ENCODE data around the gene ACADL. TPM values are rescaled to one million over a fixed set of nuclear protein-coding genes. Genes with fewer than 3 reads are reported as not detected.

The ACADL gene
- total RNA-seq, 5 donors from 2014 or later (not counting 1 experiment from before 2014, with no cell fraction given), result not detected

DNA sequence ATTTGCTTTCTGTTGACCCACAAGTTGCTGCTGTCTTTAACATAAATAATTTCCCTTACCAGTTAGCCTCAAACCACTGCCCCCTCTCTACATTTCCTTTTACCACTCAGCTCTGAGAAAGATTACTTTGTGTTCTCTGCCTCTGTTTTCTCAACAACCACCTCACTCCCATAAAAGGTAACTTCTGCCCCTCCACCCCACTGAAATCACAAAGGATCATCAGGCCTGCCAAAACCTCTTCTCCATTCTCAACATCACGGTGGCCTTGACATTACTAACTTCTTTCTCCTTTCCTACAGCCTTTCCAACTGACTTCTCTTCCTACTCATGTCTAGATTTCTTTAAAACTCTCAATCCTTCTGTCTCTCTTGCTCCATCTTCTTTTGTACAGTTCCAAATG, 10.1 kb downstream of the ACADL start:
- no peaks in the 10 kb centered on the region for H3K9me3 Mint-ChIP-seq
- CTCF ChIA-PET, result interaction anchor here in 1 of 2 donors (1.7 kb wide), 1 partner anchor 19 kb away, joined by 6 read pairs; no protein-coding TSS in a partner anchor
- WGBS (ENCODE audit: insufficient coverage), result 6% methylated on average over 1 of the region's 1 CpG

DNA sequence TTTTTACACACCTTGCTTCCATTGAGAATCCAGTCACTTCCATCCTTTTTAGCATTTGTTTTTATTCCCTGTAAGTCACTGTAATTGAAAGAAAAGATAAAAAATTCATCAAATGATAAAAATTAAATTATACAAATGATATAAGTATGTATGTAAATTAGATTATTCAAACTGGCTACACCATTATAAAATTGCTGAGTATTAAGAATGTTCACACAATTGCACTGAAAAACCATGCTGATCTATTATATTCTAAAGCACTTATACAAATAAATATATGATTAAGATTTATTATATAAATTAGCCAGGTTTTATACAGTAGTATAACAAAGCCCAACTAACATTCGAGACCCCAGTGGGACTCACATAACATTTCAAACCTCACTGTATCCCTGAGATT, 15.1 kb downstream of the ACADL start:
- Mint-ChIP-seq H3K27ac (no peak overlapping the region), H3K4me3 (no peak overlapping the region), H3K4me1 (no peaks in the 10 kb centered on the region), H3K9me3 (no peaks in the 10 kb centered on the region), H3K36me3 (no peaks in the 10 kb centered on the region), H3K27me3 (peaks cover 3 to 7% of the 10 kb centered on the region in 2 donors)
- Histone ChIP-seq H3K27ac (ENCODE audit: low read length) (no peak overlapping the region), H3K9me3 (no peaks in the 10 kb centered on the region), H3K36me3 (ENCODE audit: control insufficient read depth in 2 of 2, extremely low read depth in 1 of 2, insufficient read depth in 1 of 2, low read length in 1 of 2) (no peaks in the 10 kb centered on the region), H3K4me3 (ENCODE audit: control insufficient read depth in 1 of 2, extremely low read depth in 1 of 2, low read length in 1 of 2) (no peak overlapping the region), H3K27me3 (replicated peaks in 1 of 2; ENCODE audit: control insufficient read depth in 2 of 2, extremely low read depth in 1 of 2, insufficient read depth in 2 of 2, low read length in 1 of 2) (no peaks in the 10 kb centered on the region), H3K4me1 (ENCODE audit: control insufficient read depth in 1 of 2, extremely low read depth in 1 of 2, insufficient read depth in 2 of 2, low read length in 2 of 2) (no peaks in the 10 kb centered on the region)
- no CpG with 5 or more reads among the region's 1 CpG for WGBS (ENCODE audit: insufficient coverage)
- CTCF ChIA-PET, result no interaction called here
- DNase-seq (no peak), ATAC-seq (replicated peaks in 1 of 4) (no peak)
- POLR2A ChIA-PET, result no interaction called here

More for the DNA sequence above, 10.1 kb downstream of the ACADL start:
- Mint-ChIP-seq H3K4me3 (no peak overlapping the region), H3K4me1 (no peaks in the 10 kb centered on the region), H3K36me3 (no peaks in the 10 kb centered on the region), H3K27ac (no peak overlapping the region), H3K27me3 (peaks cover 6 to 8% of the 10 kb centered on the region in 2 donors)
- Histone ChIP-seq H3K27me3 (replicated peaks in 1 of 2; ENCODE audit: control insufficient read depth in 2 of 2, extremely low read depth in 1 of 2, insufficient read depth in 2 of 2, low read length in 1 of 2) (peaks cover 0 to 4% of the 10 kb centered on the region in 2 experiments), H3K27ac (ENCODE audit: low read length) (no peak overlapping the region), H3K4me1 (ENCODE audit: control insufficient read depth in 1 of 2, extremely low read depth in 1 of 2, insufficient read depth in 2 of 2, low read length in 2 of 2) (no peaks in the 10 kb centered on the region), H3K36me3 (ENCODE audit: control insufficient read depth in 2 of 2, extremely low read depth in 1 of 2, insufficient read depth in 1 of 2, low read length in 1 of 2) (no peaks in the 10 kb centered on the region), H3K9me3 (no peaks in the 10 kb centered on the region), H3K4me3 (ENCODE audit: control insufficient read depth in 1 of 2, extremely low read depth in 1 of 2, low read length in 1 of 2) (no peak overlapping the region)
- ATAC-seq (replicated peaks in 1 of 4) (no peak), DNase-seq (no peak)
- POLR2A ChIA-PET, result no interaction called here

DNA sequence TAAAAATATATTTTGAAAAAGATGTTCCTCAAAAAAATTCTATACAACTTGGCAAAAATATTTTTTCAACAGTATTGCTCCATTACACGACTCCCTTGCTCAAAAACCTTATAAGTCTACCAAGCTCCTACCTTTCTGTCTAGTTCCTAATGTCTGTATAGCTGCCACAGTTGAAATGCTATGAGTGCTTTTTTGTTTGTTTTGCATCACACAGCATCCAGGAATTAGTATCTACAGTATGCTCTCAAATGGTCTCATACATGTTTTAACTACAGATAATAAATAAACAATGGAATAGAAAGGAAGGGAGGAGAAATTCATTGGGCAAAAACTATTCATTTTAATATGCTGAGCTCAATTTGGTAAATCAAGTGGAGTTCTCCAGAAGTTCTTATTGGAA, 17.3 kb downstream of the ACADL start:
- no peaks in the 10 kb centered on the region for H3K9me3 ChIP-seq
- H3K27ac ChIP-seq (ENCODE audit: low read length), result no peak overlapping the region
- Mint-ChIP-seq H3K9me3 (no peaks in the 10 kb centered on the region), H3K4me3 (no peak overlapping the region), H3K36me3 (no peaks in the 10 kb centered on the region), H3K4me1 (no peaks in the 10 kb centered on the region), H3K27me3 (peaks cover 5 to 9% of the 10 kb centered on the region in 2 donors), H3K27ac (no peak overlapping the region)
- no peak for ATAC-seq (replicated peaks in 1 of 4)
- CTCF ChIA-PET, result interaction anchor here (0.9 to 1.3 kb wide), 2 partner anchors 9 kb away, joined by 4 read pairs; no protein-coding TSS in a partner anchor
- H3K36me3 ChIP-seq (ENCODE audit: control insufficient read depth in 2 of 2, extremely low read depth in 1 of 2, insufficient read depth in 1 of 2, low read length in 1 of 2), result no peaks in the 10 kb centered on the region
- H3K4me1 ChIP-seq (ENCODE audit: control insufficient read depth in 1 of 2, extremely low read depth in 1 of 2, insufficient read depth in 2 of 2, low read length in 2 of 2), result no peaks in the 10 kb centered on the region
- H3K4me3 ChIP-seq (ENCODE audit: control insufficient read depth in 1 of 2, extremely low read depth in 1 of 2, low read length in 1 of 2), result no peak overlapping the region
- POLR2A ChIA-PET, result no interaction called here
- DNase-seq, result no peak
- WGBS (ENCODE audit: insufficient coverage), result no CpG with 5 or more reads among the region's 1 CpG
- H3K27me3 ChIP-seq (replicated peaks in 1 of 2; ENCODE audit: control insufficient read depth in 2 of 2, extremely low read depth in 1 of 2, insufficient read depth in 2 of 2, low read length in 1 of 2), result no peaks in the 10 kb centered on the region

DNA sequence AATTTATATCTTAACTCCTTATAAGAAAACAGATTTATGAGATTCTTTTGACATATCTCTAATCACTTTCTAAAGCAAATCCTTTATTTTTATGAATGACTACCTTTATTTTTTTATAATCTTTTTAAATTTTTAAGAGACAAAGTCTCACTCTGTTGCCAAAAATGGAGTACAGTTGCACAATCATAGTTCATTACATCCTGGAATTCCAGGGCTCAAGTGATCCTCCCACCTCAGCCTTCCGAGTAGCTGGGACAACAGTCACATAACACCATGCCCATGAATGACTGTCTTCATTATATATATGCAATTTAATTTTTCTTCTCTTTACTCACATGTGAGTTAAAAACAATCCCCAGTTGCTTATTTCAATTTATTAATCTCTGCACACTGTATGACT, 21.7 kb downstream of the ACADL start:
- no peaks in the 10 kb centered on the region for H3K9me3 ChIP-seq

DNA sequence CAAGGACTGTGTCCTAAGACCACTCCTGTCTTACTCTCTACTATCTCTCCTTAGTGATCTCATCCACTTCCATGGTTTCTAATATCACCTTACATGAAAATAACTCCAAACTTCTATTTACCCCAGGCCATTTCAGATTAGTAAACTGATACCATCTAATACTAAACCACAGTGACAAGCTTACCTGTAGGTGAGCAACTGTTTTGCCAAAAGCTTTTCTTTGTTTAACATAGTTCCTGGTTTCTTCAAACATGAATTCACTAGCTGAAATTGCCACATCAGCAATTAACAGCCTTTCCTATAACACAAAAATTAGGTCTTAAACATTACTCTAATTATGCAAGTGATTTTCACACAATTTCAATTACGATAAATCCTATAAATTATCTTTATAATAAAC, 22.1 kb downstream of the ACADL start:
- ATAC-seq (replicated peaks in 1 of 4) (no peak), DNase-seq (no peak)
- H3K4me1 ChIP-seq (ENCODE audit: control insufficient read depth in 1 of 2, extremely low read depth in 1 of 2, insufficient read depth in 2 of 2, low read length in 2 of 2), result no peaks in the 10 kb centered on the region
- ChIA-PET CTCF (no interaction called here), POLR2A (no interaction called here)
- H3K27ac Mint-ChIP-seq, result no peak overlapping the region
- peaks cover 0 to 3% of the 10 kb centered on the region in 2 experiments for H3K27me3 ChIP-seq (replicated peaks in 1 of 2; ENCODE audit: control insufficient read depth in 2 of 2, extremely low read depth in 1 of 2, insufficient read depth in 2 of 2, low read length in 1 of 2)
- H3K9me3 Mint-ChIP-seq, result no peaks in the 10 kb centered on the region
- no peak overlapping the region for H3K4me3 Mint-ChIP-seq
- no peak overlapping the region for H3K27ac ChIP-seq (ENCODE audit: low read length)
- WGBS (ENCODE audit: insufficient coverage), result no CpG with 5 or more reads among the region's 1 CpG
- no peaks in the 10 kb centered on the region for H3K36me3 ChIP-seq (ENCODE audit: control insufficient read depth in 2 of 2, extremely low read depth in 1 of 2, insufficient read depth in 1 of 2, low read length in 1 of 2)
- no peak overlapping the region for H3K4me3 ChIP-seq (ENCODE audit: control insufficient read depth in 1 of 2, extremely low read depth in 1 of 2, low read length in 1 of 2)
- no peaks in the 10 kb centered on the region for H3K9me3 ChIP-seq
- H3K27me3 Mint-ChIP-seq, result peaks cover 12 to 14% of the 10 kb centered on the region in 2 donors
- H3K4me1 Mint-ChIP-seq, result no peaks in the 10 kb centered on the region
- no peaks in the 10 kb centered on the region for H3K36me3 Mint-ChIP-seq

More for the DNA sequence above, 21.7 kb downstream of the ACADL start:
- Mint-ChIP-seq H3K36me3 (no peaks in the 10 kb centered on the region), H3K4me3 (no peak overlapping the region), H3K9me3 (no peaks in the 10 kb centered on the region), H3K27me3 (peaks cover 12 to 14% of the 10 kb centered on the region in 2 donors), H3K27ac (no peak overlapping the region), H3K4me1 (no peaks in the 10 kb centered on the region)
- peaks cover 0 to 3% of the 10 kb centered on the region in 2 experiments for H3K27me3 ChIP-seq (replicated peaks in 1 of 2; ENCODE audit: control insufficient read depth in 2 of 2, extremely low read depth in 1 of 2, insufficient read depth in 2 of 2, low read length in 1 of 2)
- no peak overlapping the region for H3K27ac ChIP-seq (ENCODE audit: low read length)
- DNase-seq (no peak), ATAC-seq (replicated peaks in 1 of 4) (no peak)
- ChIA-PET CTCF (interaction anchor here in 1 of 2 donors (1.0 kb wide), 1 partner anchor 226 kb away, joined by 8 read pairs; no protein-coding TSS in a partner anchor), POLR2A (no interaction called here)
- no peak overlapping the region for H3K4me3 ChIP-seq (ENCODE audit: control insufficient read depth in 1 of 2, extremely low read depth in 1 of 2, low read length in 1 of 2)
- H3K36me3 ChIP-seq (ENCODE audit: control insufficient read depth in 2 of 2, extremely low read depth in 1 of 2, insufficient read depth in 1 of 2, low read length in 1 of 2), result no peaks in the 10 kb centered on the region
- no CpG with 5 or more reads among the region's 1 CpG for WGBS (ENCODE audit: insufficient coverage)
- H3K4me1 ChIP-seq (ENCODE audit: control insufficient read depth in 1 of 2, extremely low read depth in 1 of 2, insufficient read depth in 2 of 2, low read length in 2 of 2), result no peaks in the 10 kb centered on the region

DNA sequence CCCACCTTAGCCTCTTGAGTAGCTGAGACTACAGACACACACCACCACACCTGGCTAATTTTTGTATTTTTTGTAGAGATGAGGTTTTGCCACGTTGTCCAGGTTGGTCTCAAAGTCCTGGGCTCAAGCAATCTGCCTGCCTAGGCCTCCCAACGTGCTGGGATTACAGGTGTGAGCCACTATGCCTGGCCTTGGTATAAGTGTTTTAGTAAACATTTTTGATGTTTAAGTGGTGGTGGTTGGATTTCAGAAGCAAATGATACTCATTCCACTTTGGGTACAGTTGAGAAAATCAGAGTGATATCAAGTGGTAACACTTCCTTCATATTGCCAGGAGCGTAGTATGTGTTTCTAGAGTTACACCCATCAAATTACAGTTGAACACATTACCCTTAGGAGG, 25.4 kb downstream of the ACADL start:
- H3K27ac ChIP-seq (ENCODE audit: low read length), result no peak overlapping the region
- ATAC-seq (replicated peaks in 1 of 4) (no peak), DNase-seq (no peak)
- ChIA-PET POLR2A (no interaction called here), CTCF (interaction anchor here (0.8 to 2.8 kb wide), 4 partner anchors 223 to 262 kb away, joined by 3 to 56 read pairs (median 18); no protein-coding TSS in a partner anchor)
- H3K4me3 ChIP-seq (ENCODE audit: control insufficient read depth in 1 of 2, extremely low read depth in 1 of 2, low read length in 1 of 2), result no peak overlapping the region
- H3K36me3 Mint-ChIP-seq, result no peaks in the 10 kb centered on the region
- H3K4me1 Mint-ChIP-seq, result peaks cover 0 to 2% (median 0%) of the 10 kb centered on the region in 3 donors
- H3K4me3 Mint-ChIP-seq, result no peak overlapping the region
- WGBS (ENCODE audit: insufficient coverage), result 78% methylated on average over 1 of the region's 3 CpGs
- no peaks in the 10 kb centered on the region for H3K9me3 Mint-ChIP-seq
- peaks cover 0 to 3% of the 10 kb centered on the region in 2 experiments for H3K27me3 ChIP-seq (replicated peaks in 1 of 2; ENCODE audit: control insufficient read depth in 2 of 2, extremely low read depth in 1 of 2, insufficient read depth in 2 of 2, low read length in 1 of 2)
- no peaks in the 10 kb centered on the region for H3K4me1 ChIP-seq (ENCODE audit: control insufficient read depth in 1 of 2, extremely low read depth in 1 of 2, insufficient read depth in 2 of 2, low read length in 2 of 2)
- peaks cover 8 to 12% of the 10 kb centered on the region in 2 donors for H3K27me3 Mint-ChIP-seq
- no peaks in the 10 kb centered on the region for H3K36me3 ChIP-seq (ENCODE audit: control insufficient read depth in 2 of 2, extremely low read depth in 1 of 2, insufficient read depth in 1 of 2, low read length in 1 of 2)
- no peaks in the 10 kb centered on the region for H3K9me3 ChIP-seq
- no peak overlapping the region for H3K27ac Mint-ChIP-seq

Measured in T-cell (primary cell).